Loucy (cell line): ENCODE measurements around the gene RGS11.
"Not testable (repeated sequence)": the region's sequence is repeated elsewhere in the genome, so short reads cannot be mapped to it uniquely, and the experiment has no call there.

Source experiments
- H2AFZ ChIP-seq: fragments of 200-600 bp; sonication (generic); 2 replicates; pipeline ENCODE4 v1.6.0; 2016; ENCODE audit warnings: antibody characterized with exemption, mild to moderate bottlenecking, low read length, moderate library complexity
- H3F3A ChIP-seq: fragments of 200-600 bp; 2 replicates; pipeline ENCODE4 v1.6.0; 2016; ENCODE audit warnings: antibody characterized with exemption, low read depth, mild to moderate bottlenecking
- H3K27me3 ChIP-seq: fragments of 200-600 bp; sonication (generic); 2 replicates; pipeline ENCODE4 v1.6.1; 2014; ENCODE audit warnings: low read length, mild to moderate bottlenecking; ENCODE audit not compliant: insufficient read depth, poor library complexity, severe bottlenecking
- H3K36me3 ChIP-seq: fragments of 200-600 bp; sonication (generic); 2 replicates; pipeline ENCODE4 v1.6.1; 2016; ENCODE audit warnings: low read length; ENCODE audit not compliant: insufficient read depth
- H3K4me1 ChIP-seq: fragments of 200-600 bp; sonication (generic); 2 replicates; pipeline ENCODE4 v1.5.1; 2014; ENCODE audit warnings: low read length, mild to moderate bottlenecking; ENCODE audit not compliant: insufficient read depth, poor library complexity, severe bottlenecking
- H3K4me2 ChIP-seq: fragments of 200-600 bp; sonication (generic); 2 replicates; pipeline ENCODE4 v1.6.0; 2014; ENCODE audit warnings: antibody characterized with exemption, low read length, low read depth, mild to moderate bottlenecking; ENCODE audit not compliant: poor library complexity, severe bottlenecking
- H3K4me3 ChIP-seq: fragments of 200-600 bp; sonication (generic); 2 replicates; pipeline ENCODE4 v1.5.1; 2014; ENCODE audit warnings: low read length, mild to moderate bottlenecking, mixed read lengths; ENCODE audit not compliant: poor library complexity, severe bottlenecking
- H3K79me2 ChIP-seq: fragments of 200-600 bp; sonication (generic); 2 replicates; pipeline ENCODE4 v1.6.1; 2014; ENCODE audit warnings: low read length; ENCODE audit not compliant: insufficient read depth
- H3K9ac ChIP-seq: fragments of 200-600 bp; sonication (generic); 2 replicates; pipeline ENCODE4 v1.6.0; 2014; ENCODE audit warnings: mild to moderate bottlenecking, low read depth, low read length, moderate library complexity; ENCODE audit not compliant: poor library complexity, severe bottlenecking
- H3K9me2 ChIP-seq: fragments of 200-600 bp; sonication (generic); replicated peaks from 2 replicates; pipeline ENCODE4 v1.6.1; 2016; ENCODE audit warnings: low read depth, low read length, mixed read lengths
- H3K9me3 ChIP-seq: fragments of 200-600 bp; sonication (generic); 2 replicates; pipeline ENCODE4 v1.6.1; 2014; ENCODE audit warnings: mild to moderate bottlenecking, antibody characterized with exemption, low read length, low read depth; ENCODE audit not compliant: insufficient read depth
- H4K20me1 ChIP-seq: fragments of 200-600 bp; sonication (generic); 2 replicates; pipeline ENCODE4 v1.6.0; 2014; ENCODE audit warnings: antibody characterized with exemption, low read length, mild to moderate bottlenecking; ENCODE audit not compliant: insufficient read depth, poor library complexity, severe bottlenecking
- EZH2phosphoT487 ChIP-seq: fragments of 200-600 bp; IDR thresholded peaks from 2 replicates; pipeline ENCODE4 v1.6.1; 2018; ENCODE audit warnings: antibody characterized with exemption, mild to moderate bottlenecking, moderate library complexity, borderline replicate concordance
- TF ChIP-seq, protein P1 (sequence below): fragments of 200-600 bp; sonication (generic); conservative IDR thresholded peaks from 2 replicates; pipeline ENCODE4 v1.5.1; 2014; ENCODE audit warnings: mild to moderate bottlenecking, antibody characterized with exemption, low read length

Gene RGS11

DNA sequence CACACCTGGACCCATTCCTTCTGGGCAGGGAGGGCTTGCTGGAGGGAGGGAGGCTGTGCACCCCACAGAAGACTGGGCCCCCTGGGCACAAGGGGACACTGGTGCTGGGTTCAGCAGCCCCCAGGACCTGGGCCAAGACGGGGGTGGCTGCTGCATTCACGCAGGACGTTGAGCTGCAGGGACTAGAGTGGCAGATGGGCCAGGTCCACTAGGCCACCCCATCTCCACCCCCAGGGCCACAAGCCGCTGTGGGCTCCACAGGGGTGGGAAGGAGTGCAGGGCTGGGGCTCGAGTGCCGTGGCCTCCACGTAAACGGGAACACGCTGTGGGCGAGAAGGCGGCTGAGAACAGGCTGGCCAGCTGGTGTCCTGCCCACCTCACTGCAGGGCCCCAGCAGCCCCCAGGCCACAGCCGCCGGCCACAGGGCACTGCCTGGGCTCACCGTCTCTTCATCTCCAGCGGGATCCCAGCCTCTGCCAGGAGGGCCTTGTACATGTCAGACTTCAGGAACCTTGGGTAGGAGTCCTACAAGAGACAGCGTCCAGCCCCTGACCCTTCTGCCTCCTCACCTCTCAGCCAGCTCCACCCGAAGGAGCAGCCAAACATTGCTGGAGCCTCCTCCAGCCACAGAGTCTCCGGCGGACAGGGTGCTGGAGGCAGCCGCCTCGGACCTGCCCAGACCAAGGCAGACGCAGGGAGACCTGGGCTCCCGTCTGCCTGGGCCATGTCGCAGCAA, 6.5 kb downstream of the RGS11 start:
- Histone ChIP-seq H3K27me3 (no peaks in the 10 kb centered on the region), H3K9me3 (no peaks in the 10 kb centered on the region), H3K4me1 (no peaks in the 10 kb centered on the region), H3K9ac (no peak overlapping the region), H3K4me3 (no peak overlapping the region), H3K9me2 (no peaks in the 10 kb centered on the region), H3K36me3 (no peaks in the 10 kb centered on the region), H2AFZ (no peak overlapping the region), H4K20me1 (no peaks in the 10 kb centered on the region), H3K79me2 (no peaks in the 10 kb centered on the region), H3K4me2 (no peak overlapping the region), H3F3A (no peaks in the 10 kb centered on the region)
- no peak for TF ChIP-seq EZH2phosphoT487
- TF ChIP-seq, protein P1, sequence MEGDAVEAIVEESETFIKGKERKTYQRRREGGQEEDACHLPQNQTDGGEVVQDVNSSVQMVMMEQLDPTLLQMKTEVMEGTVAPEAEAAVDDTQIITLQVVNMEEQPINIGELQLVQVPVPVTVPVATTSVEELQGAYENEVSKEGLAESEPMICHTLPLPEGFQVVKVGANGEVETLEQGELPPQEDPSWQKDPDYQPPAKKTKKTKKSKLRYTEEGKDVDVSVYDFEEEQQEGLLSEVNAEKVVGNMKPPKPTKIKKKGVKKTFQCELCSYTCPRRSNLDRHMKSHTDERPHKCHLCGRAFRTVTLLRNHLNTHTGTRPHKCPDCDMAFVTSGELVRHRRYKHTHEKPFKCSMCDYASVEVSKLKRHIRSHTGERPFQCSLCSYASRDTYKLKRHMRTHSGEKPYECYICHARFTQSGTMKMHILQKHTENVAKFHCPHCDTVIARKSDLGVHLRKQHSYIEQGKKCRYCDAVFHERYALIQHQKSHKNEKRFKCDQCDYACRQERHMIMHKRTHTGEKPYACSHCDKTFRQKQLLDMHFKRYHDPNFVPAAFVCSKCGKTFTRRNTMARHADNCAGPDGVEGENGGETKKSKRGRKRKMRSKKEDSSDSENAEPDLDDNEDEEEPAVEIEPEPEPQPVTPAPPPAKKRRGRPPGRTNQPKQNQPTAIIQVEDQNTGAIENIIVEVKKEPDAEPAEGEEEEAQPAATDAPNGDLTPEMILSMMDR: no peak

DNA sequence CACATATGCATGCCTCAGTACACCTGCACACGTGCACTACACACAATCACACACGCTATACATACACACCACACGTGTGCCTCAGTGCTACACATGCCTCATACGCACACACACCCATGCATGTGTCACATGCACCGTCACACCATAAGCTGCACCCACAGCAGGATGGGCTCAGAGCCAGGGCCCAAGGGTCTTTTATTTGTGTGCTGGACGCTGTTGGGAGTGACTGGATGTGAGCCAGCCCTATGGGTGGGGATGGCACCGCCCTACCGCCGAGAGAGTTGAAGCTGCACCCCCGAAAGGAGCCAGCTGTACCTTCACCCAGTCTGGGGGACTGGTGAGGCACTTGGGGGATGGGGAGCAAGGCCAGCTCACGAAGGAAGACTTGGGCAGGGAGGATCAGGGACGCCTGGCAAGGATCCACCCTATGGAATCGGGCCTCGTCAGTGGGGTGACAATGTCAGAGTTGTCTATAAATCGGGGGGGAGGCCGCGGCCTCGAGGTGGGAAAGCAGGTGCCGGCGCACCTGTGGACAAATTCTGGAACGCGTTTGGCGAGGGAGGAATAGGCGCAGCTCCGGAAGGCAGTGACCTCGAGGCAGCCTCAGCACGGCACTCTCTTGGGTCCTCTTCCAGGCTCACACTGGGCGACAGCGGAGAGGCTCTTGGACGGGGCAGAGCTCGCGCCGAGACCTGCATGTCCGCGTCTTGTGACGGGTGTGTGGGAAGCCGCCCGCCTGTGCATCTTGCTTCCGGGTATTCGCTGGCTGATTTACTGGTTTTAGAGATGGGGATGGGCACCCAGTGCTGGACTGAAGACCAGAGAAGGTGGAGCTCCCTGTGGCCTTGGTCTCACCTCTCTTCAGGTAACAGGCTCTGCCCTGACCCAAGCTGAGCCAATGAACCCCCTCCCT, 7.3 kb downstream of the RGS11 start:
- Histone ChIP-seq H2AFZ (no peak overlapping the region), H3K4me1 (no peaks in the 10 kb centered on the region), H3K9me2 (no peaks in the 10 kb centered on the region), H4K20me1 (no peaks in the 10 kb centered on the region), H3K79me2 (no peaks in the 10 kb centered on the region), H3K4me3 (no peak overlapping the region), H3K27me3 (no peaks in the 10 kb centered on the region), H3K9me3 (no peaks in the 10 kb centered on the region), H3K9ac (no peak overlapping the region), H3K36me3 (no peaks in the 10 kb centered on the region), H3F3A (no peaks in the 10 kb centered on the region), H3K4me2 (no peak overlapping the region)
- TF ChIP-seq EZH2phosphoT487: no peak
- TF ChIP-seq, protein P1: no peak

DNA sequence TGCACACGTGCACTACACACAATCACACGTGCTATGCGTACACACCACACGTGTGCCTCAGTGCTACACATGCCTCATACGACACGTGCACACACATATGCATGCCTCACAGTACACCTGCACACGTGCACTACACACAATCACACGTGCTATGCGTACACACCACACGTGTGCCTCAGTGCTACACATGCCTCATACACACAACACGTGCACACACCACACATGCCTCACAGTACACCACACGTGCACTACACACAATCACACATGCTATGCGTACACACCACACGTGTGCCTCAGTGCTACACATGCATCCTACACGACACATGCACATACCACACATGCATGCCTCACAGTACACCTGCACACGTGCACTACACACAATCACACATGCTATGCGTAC, 8.2 kb downstream of the RGS11 start:
- not testable (repeated sequence) for H4K20me1 ChIP-seq, H3K9ac ChIP-seq

More for the DNA sequence above, 8.2 kb downstream of the RGS11 start:
- H3K4me2 ChIP-seq, H3K9me3 ChIP-seq, H3K9me2 ChIP-seq, H3K36me3 ChIP-seq, H3K79me2 ChIP-seq, H2AFZ ChIP-seq, H3K27me3 ChIP-seq, H3K4me3 ChIP-seq, H3K4me1 ChIP-seq, H3F3A ChIP-seq: not testable (repeated sequence)
